MG63 (cell line): ENCODE measurements around the gene SPAG8. TPM values are rescaled to one million over a fixed set of nuclear protein-coding genes. Genes with fewer than 3 reads are reported as not detected.

Source experiments
- DNase-seq: peaks from one replicate; pipeline ENCODE4 v3.0.0-alpha.2; 2020
- H3K27me3 ChIP-seq: fragments of 250-450 bp; sonication (Bioruptor Pico); 2 replicates; pipeline ENCODE4 v1.5.1; 2020; ENCODE audit warnings: mild to moderate bottlenecking, moderate library complexity
- H3K36me3 ChIP-seq: fragments of 250-450 bp; sonication (Bioruptor Pico); 2 replicates; pipeline ENCODE4 v1.5.1; 2020; ENCODE audit warnings: mild to moderate bottlenecking, moderate library complexity
- H3K4me3 ChIP-seq: fragments of 250-450 bp; sonication (Bioruptor Pico); 2 replicates; pipeline ENCODE4 v1.5.1; 2020; ENCODE audit warnings: mild to moderate bottlenecking, moderate library complexity
- H3K9me3 ChIP-seq: fragments of 250-450 bp; sonication (Bioruptor Pico); 2 replicates; pipeline ENCODE4 v1.5.1; 2020; ENCODE audit warnings: mild to moderate bottlenecking, moderate library complexity
- total RNA-seq: library from RNA; depleted of rRNA; stranded (reverse); fragments of >200 nt; shearing (Covaris generic); gene quantifications from 2 replicates; pipeline ENCODE4 v1.2.3, GENCODE V29; 2014; ENCODE audit warnings: low replicate concordance; rRNA removed

The SPAG8 gene
- total RNA-seq, 1 experiment from 2014 or later: 2.4 TPM

- no peaks in the 10 kb centered on the region for H3K9me3 ChIP-seq
- no peak overlapping the region for H3K4me3 ChIP-seq
- H3K27me3 ChIP-seq: no peaks in the 10 kb centered on the region
- no peak for DNase-seq
- no peaks in the 10 kb centered on the region for H3K36me3 ChIP-seq
These were observed 44.6 kb downstream of the SPAG8 start for GRCh38 chr9:35767458-35767857.

GRCh38 chr9:35766997-35767396 is 45.1 kb downstream of the SPAG8 start:
- Histone ChIP-seq H3K36me3 (no peaks in the 10 kb centered on the region), H3K4me3 (no peak overlapping the region), H3K27me3 (no peaks in the 10 kb centered on the region), H3K9me3 (no peaks in the 10 kb centered on the region)
- no peak for DNase-seq

GRCh38 chr9:35763803-35764202 is 48.3 kb downstream of the SPAG8 start:
- no peaks in the 10 kb centered on the region for H3K27me3 ChIP-seq
- no peak for DNase-seq
- peaks cover 5% of the 10 kb centered on the region; the same call in 1 of the 2 replicates for H3K36me3 ChIP-seq
- no peaks in the 10 kb centered on the region for H3K9me3 ChIP-seq
- no peak overlapping the region for H3K4me3 ChIP-seq

GRCh38 chr9:35763181-35763580 is 48.9 kb downstream of the SPAG8 start:
- DNase-seq: no peak
- Histone ChIP-seq H3K9me3 (no peaks in the 10 kb centered on the region), H3K4me3 (no peak overlapping the region), H3K27me3 (no peaks in the 10 kb centered on the region), H3K36me3 (peaks cover 5% of the 10 kb centered on the region; the same call in 1 of the 2 replicates)

- Histone ChIP-seq H3K9me3 (no peaks in the 10 kb centered on the region), H3K27me3 (no peaks in the 10 kb centered on the region), H3K36me3 (peaks cover 16% of the 10 kb centered on the region), H3K4me3 (no peak overlapping the region)
- no peak for DNase-seq
These were observed 51.4 kb downstream of the SPAG8 start for GRCh38 chr9:35760651-35761050.

GRCh38 chr9:35759795-35760194 is 52.3 kb downstream of the SPAG8 start:
- DNase-seq: no peak
- peaks cover 21% of the 10 kb centered on the region for H3K36me3 ChIP-seq
- H3K27me3 ChIP-seq: no peaks in the 10 kb centered on the region
- no peaks in the 10 kb centered on the region for H3K9me3 ChIP-seq
- H3K4me3 ChIP-seq: no peak overlapping the region

Other genes starting within 250 kb of the SPAG8 start
- gene TESK1, start 207.0 kb downstream of the SPAG8 start, total RNA-seq: 17.4 and 21.5 TPM in 2 replicates
- gene CD72, start 193.8 kb downstream of the SPAG8 start, total RNA-seq: 0.47 and 0.86 TPM in 2 replicates
- gene SIT1, start 161.3 kb downstream of the SPAG8 start, total RNA-seq: 1.4 and 4.0 TPM in 2 replicates
- gene RMRP, start 154.2 kb downstream of the SPAG8 start, total RNA-seq: 8,012 and 15,182 TPM in 2 replicates
- 72.4 and 84.4 TPM in 2 replicates for gene CCDC107, start 154.0 kb downstream of the SPAG8 start, total RNA-seq
- 15.5 and 35.6 TPM in 2 replicates for gene ARHGEF39, start 147.1 kb downstream of the SPAG8 start, total RNA-seq
- gene CA9, start 138.3 kb downstream of the SPAG8 start, total RNA-seq: 0.40 TPM in 1 of 2 replicates, not detected in the other
- 2,986 and 3,667 TPM in 2 replicates for gene TPM2, start 122.3 kb downstream of the SPAG8 start, total RNA-seq
- gene TLN1, start 80.1 kb downstream of the SPAG8 start, total RNA-seq: 453 and 652 TPM in 2 replicates
- 168 and 170 TPM in 2 replicates for gene CREB3, start 79.6 kb downstream of the SPAG8 start, total RNA-seq
- 32.7 and 58.6 TPM in 2 replicates for gene GBA2, start 63.0 kb downstream of the SPAG8 start, total RNA-seq
- gene RGP1, start 63.0 kb downstream of the SPAG8 start, total RNA-seq: 25.9 and 33.7 TPM in 2 replicates
- not detected in 2 replicates for gene MSMP, start 58.0 kb downstream of the SPAG8 start, total RNA-seq
- gene NPR2, start 20.7 kb downstream of the SPAG8 start, total RNA-seq: 32.5 and 42.0 TPM in 2 replicates
- gene HINT2, start 2.8 kb upstream of the SPAG8 start, total RNA-seq: 67.7 and 120 TPM in 2 replicates
- not detected in 2 replicates for gene FAM221B, start 16.5 kb upstream of the SPAG8 start, total RNA-seq
- gene TMEM8B, start 17.0 kb upstream of the SPAG8 start, total RNA-seq: 2.7 and 3.6 TPM in 2 replicates
- gene OR13J1, start 58.1 kb upstream of the SPAG8 start, total RNA-seq: not detected in 2 replicates
- gene HRCT1, start 93.9 kb upstream of the SPAG8 start, total RNA-seq: 95.0 and 617 TPM in 2 replicates
- 12.2 and 25.0 TPM in 2 replicates for gene SPAAR, start 97.2 kb upstream of the SPAG8 start, total RNA-seq
- not detected in 2 replicates for gene OR2S2, start 145.9 kb upstream of the SPAG8 start, total RNA-seq
- 33.8 and 36.1 TPM in 2 replicates for gene RECK, start 224.7 kb upstream of the SPAG8 start, total RNA-seq